Cardiac muscle cell (in vitro differentiated cells and primary cell): ENCODE measurements around the gene NCAM2. TPM values are rescaled to one million over a fixed set of nuclear protein-coding genes. Genes with fewer than 3 reads are reported as not detected.

Source experiments
- DNase-seq, 2 donors: peaks; one replicate each; pipeline versions ENCODE4 v3.0.0 to v3.0.0-alpha.2; 2010 to 2017; ENCODE audit warnings: low read depth in 1 of 2, low spot score in 1 of 2
- H3K27ac ChIP-seq: fragments of 200-600 bp; sonication (generic); 2 replicates; pipeline ENCODE4 v1.5.1; 2016
- H3K27me3 ChIP-seq: fragments of 200-600 bp; sonication (generic); 2 replicates; pipeline ENCODE4 v1.6.0; 2016; ENCODE audit warnings: control low read depth
- H3K36me3 ChIP-seq: fragments of 200-600 bp; sonication (generic); 2 replicates; pipeline ENCODE4 v1.5.1; 2016; ENCODE audit warnings: control low read depth
- H3K4me1 ChIP-seq: fragments of 200-600 bp; sonication (generic); 2 replicates; pipeline ENCODE4 v1.8.1; 2017; ENCODE audit warnings: low read depth, mild to moderate bottlenecking, mixed run types
- H3K4me3 ChIP-seq: fragments of 200-600 bp; sonication (generic); 2 replicates; pipeline ENCODE4 v1.5.1; 2016; ENCODE audit warnings: mild to moderate bottlenecking
- H3K9me3 ChIP-seq: fragments of 200-600 bp; sonication (generic); 2 replicates; pipeline ENCODE4 v1.5.1; 2017; ENCODE audit warnings: low read depth, mild to moderate bottlenecking, control low read depth
- polyA plus RNA-seq: library from polyadenylated mRNA; unstranded; fragments of >200 nt; fragmentation: Nextera tagmentation; extraction: Ambion mirVana; gene quantifications from 2 replicates; pipeline ENCODE4 v1.2.1, GENCODE V29; 2016
- total RNA-seq: library from RNA; depleted of rRNA; stranded (reverse); fragments of >200 nt; gene quantifications from 2 replicates; pipeline ENCODE4 v1.2.3, GENCODE V29; 2016
- TF ChIP-seq, protein P1 (sequence below): IDR thresholded peaks from 2 replicates; pipeline ENCODE4 v1.5.1; 2012; ENCODE audit warnings: low read depth, mild to moderate bottlenecking, low read length

NCAM2 gene
- total and polyA plus RNA-seq, 2 experiments from 2014 or later = 0.45 to 2.6 TPM

DNA sequence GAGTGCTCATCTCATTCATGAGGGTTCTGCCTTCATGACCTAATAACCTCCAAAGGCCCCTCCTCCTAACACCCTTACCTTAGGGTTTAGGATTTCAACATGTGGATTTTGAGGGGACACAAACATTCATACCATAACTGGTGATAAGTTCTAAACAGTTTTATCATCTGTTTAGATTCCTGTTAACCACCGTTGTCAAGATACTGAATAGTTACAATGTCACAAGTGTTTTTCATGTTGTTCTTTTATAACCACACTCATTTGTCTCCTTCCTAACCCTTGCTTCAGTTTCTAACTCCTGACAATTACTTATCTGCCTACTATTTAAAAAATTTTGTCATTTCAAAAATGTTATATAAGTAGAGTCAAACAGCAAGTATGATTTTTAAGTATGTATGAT lies 86.0 kb downstream of the NCAM2 start:
- DNase-seq = peak in 1 of 2 donors; percentile 48
- H3K4me1 ChIP-seq = no peaks in the 10 kb centered on the region
- TF ChIP-seq, protein P1, sequence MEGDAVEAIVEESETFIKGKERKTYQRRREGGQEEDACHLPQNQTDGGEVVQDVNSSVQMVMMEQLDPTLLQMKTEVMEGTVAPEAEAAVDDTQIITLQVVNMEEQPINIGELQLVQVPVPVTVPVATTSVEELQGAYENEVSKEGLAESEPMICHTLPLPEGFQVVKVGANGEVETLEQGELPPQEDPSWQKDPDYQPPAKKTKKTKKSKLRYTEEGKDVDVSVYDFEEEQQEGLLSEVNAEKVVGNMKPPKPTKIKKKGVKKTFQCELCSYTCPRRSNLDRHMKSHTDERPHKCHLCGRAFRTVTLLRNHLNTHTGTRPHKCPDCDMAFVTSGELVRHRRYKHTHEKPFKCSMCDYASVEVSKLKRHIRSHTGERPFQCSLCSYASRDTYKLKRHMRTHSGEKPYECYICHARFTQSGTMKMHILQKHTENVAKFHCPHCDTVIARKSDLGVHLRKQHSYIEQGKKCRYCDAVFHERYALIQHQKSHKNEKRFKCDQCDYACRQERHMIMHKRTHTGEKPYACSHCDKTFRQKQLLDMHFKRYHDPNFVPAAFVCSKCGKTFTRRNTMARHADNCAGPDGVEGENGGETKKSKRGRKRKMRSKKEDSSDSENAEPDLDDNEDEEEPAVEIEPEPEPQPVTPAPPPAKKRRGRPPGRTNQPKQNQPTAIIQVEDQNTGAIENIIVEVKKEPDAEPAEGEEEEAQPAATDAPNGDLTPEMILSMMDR = no peak
- no peaks in the 10 kb centered on the region for H3K36me3 ChIP-seq
- no peaks in the 10 kb centered on the region for H3K9me3 ChIP-seq
- H3K27me3 ChIP-seq = no peaks in the 10 kb centered on the region
- H3K27ac ChIP-seq = no peak overlapping the region
- H3K4me3 ChIP-seq = no peak overlapping the region

DNA sequence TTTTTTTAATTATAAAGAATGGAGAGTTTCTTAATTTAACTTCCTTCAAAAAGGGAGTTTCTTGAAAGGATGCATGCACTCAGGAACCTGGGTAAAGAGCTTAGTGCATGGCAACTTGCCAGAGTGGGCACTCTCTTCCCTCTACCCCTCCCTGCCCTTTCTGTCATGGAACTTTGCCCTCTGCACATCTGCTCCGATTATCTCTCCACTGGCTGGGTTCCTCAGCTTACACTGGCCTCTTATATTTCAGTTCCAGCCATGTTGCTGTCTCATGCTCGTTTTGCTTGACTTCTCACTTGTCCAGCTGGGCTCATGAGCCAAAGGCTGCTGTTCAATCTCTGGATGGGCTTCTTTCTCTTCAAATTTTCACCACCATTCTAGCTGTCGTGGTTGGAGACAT lies 87.0 kb downstream of the NCAM2 start:
- Histone ChIP-seq H3K36me3 (no peaks in the 10 kb centered on the region), H3K9me3 (no peaks in the 10 kb centered on the region), H3K27me3 (no peaks in the 10 kb centered on the region), H3K4me1 (no peaks in the 10 kb centered on the region), H3K4me3 (no peak overlapping the region), H3K27ac (no peak overlapping the region)
- no peak for DNase-seq
- TF ChIP-seq, protein P1 = no peak

DNA sequence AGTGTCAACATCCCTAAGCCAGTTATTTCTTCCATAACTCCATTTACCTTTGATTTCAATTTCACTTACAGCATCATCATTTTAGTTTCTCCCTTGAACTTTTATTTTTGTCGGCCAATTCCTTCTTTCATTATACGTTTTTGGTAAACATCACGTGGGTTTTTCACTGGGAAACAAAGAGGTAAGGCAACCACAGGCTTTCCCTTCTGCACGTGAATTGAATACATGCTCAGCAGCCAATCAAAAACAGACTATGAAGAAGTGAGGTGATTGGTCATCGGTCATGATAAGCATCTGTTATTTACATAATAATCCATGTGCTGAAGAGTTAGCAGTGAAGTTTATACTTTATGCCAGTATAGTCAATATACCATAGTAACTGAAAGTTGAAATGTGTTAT lies 98.7 kb downstream of the NCAM2 start:
- H3K4me1 ChIP-seq = no peaks in the 10 kb centered on the region
- DNase-seq = no peak
- no peaks in the 10 kb centered on the region for H3K27me3 ChIP-seq
- H3K4me3 ChIP-seq = no peak overlapping the region
- H3K36me3 ChIP-seq = no peaks in the 10 kb centered on the region
- TF ChIP-seq, protein P1 = no peak
- no peaks in the 10 kb centered on the region for H3K9me3 ChIP-seq
- H3K27ac ChIP-seq = no peak overlapping the region

DNA sequence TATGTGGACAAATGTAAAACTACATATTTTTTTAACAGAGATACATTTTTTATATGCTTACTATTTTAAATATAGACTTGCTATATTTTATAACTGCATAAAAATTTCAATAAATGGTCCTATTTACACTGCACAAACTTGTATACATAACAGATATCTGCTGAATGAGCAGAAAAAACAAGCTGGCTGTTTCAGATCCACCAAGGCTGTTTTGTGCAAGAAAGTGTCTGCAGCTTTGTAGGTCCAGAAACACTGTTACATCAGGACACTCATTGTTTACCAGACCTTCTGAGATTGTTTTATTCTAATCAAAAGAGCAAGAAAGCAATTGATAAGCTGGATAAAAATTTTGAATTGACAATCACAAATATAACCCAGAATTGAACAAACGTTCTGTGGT lies 99.3 kb downstream of the NCAM2 start:
- no peak overlapping the region for H3K27ac ChIP-seq
- TF ChIP-seq, protein P1 = no peak
- no peak for DNase-seq
- H3K27me3 ChIP-seq = no peaks in the 10 kb centered on the region
- no peaks in the 10 kb centered on the region for H3K36me3 ChIP-seq
- no peak overlapping the region for H3K4me3 ChIP-seq
- no peaks in the 10 kb centered on the region for H3K9me3 ChIP-seq
- H3K4me1 ChIP-seq = no peaks in the 10 kb centered on the region

DNA sequence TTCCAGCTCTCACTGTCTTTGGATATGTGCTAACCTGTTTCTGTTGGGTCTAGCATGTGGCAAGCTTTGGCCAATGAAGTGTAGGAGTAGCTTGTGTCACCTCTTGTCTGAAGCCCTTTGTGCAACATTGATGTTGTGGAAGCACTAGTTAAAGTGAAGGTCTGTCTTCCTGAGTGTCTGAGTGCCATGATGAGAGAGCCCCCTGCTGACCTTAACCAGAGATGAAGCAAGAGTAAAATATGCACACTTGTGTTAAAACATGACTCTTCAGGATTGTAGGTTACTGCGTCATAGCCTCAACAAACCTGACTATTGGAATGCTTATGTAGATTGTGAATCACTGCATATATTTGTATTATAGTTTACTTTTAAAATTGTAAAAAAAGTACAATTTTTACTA lies 103.7 kb downstream of the NCAM2 start:
- H3K4me1 ChIP-seq = no peaks in the 10 kb centered on the region
- H3K9me3 ChIP-seq = no peaks in the 10 kb centered on the region
- no peaks in the 10 kb centered on the region for H3K27me3 ChIP-seq
- no peak overlapping the region for H3K27ac ChIP-seq
- H3K36me3 ChIP-seq = no peaks in the 10 kb centered on the region
- H3K4me3 ChIP-seq = no peak overlapping the region
- TF ChIP-seq, protein P1 = peak; percentile 48
- peak; percentile 61 to 73 for DNase-seq

DNA sequence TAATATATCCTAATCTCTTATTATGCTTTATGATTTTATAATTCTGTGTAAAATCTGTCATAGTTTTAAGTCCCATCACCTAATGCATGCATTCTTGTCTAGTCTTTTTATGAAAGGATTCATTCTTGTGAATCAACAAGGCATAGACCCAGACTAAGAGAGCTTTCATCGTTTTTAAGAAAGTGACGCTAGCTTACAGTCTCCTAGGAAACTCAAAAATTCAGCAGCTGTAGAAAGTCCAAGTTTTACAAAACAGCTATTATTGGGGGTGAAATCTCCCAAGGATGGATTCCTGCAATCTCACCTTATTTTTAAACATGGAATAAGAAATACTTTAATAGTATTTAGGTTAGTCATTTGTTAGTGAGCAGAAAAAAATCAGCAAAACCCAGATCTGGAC lies 104.7 kb downstream of the NCAM2 start:
- Histone ChIP-seq H3K4me3 (no peak overlapping the region), H3K27me3 (no peaks in the 10 kb centered on the region), H3K4me1 (no peaks in the 10 kb centered on the region), H3K9me3 (no peaks in the 10 kb centered on the region), H3K36me3 (no peaks in the 10 kb centered on the region), H3K27ac (no peak overlapping the region)
- TF ChIP-seq, protein P1 = no peak
- no peak for DNase-seq
